ENCODE measurements around the gene IQCB1. TPM values are rescaled to one million over a fixed set of nuclear protein-coding genes. Genes with fewer than 3 reads are reported as not detected.

The IQCB1 gene
- total and polyA plus RNA-seq, 2 of the 8 experiments (the other 6 are each of a cell fraction or from before 2014, with no cell fraction given) = 21.7 to 31.2 TPM

DNA sequence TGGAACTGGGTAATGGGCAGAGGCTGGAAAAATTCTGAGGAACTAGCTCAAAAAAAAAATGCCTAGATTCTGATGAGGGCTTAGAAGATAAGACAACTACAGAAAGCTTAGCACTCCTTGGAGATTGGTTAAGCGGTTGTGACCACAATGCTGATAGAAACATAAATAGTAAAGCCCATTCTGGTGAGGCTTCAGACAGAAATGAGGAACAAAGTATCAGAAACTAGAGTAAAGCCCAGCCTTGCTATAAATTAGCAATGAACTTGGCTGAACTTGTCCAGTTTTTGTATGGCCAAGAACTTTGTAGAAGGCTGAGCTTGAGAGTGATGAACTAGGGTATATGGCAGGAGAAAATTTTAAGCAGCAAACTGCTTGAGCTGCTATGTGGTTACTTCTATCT lies 110.7 kb downstream of the IQCB1 start:
- CTCF ChIA-PET (ENCODE audit: partially characterized antibody) = no interaction called here
- DNase-seq (ENCODE audit: low read depth in 1 of 2, low spot score in 2 of 2) = no peak
- Histone ChIP-seq H3K56ac (replicated peaks; ENCODE audit: insufficient read length, low read depth, low read length) (no peak overlapping the region), H2BK12ac (ENCODE audit: low read depth, low read length) (no peak overlapping the region), H3K4me3 (ENCODE audit: extremely low read depth in 1 of 4, insufficient read depth in 2 of 4, low read depth in 3 of 4, low read length in 4 of 4) (no peak overlapping the region), H2BK120ac (replicated peaks; ENCODE audit: low read depth, low read length) (no peak overlapping the region), H3K23ac (ENCODE audit: insufficient read length) (no peak overlapping the region), H3K9ac (replicated peaks in 1 of 4; ENCODE audit: extremely low read depth in 1 of 4, low read depth in 3 of 4, low read length in 3 of 4) (no peak overlapping the region), H2AK5ac (ENCODE audit: low read depth, low read length) (no peak overlapping the region), H2BK5ac (ENCODE audit: low read depth, low read length) (no peak overlapping the region), H2BK15ac (ENCODE audit: low read length) (no peak overlapping the region), H3K4me2 (ENCODE audit: insufficient read depth in 1 of 2, low read depth in 2 of 2, low read length in 2 of 2) (no peak overlapping the region), H3K36me3 (ENCODE audit: control insufficient read depth in 2 of 4, insufficient read depth in 4 of 4, low read length in 3 of 4) (peaks cover 13 to 56% (median 33%) of the 10 kb centered on the region in 4 experiments), H3K27ac (ENCODE audit: low read depth, low read length) (no peak overlapping the region), H3K79me2 (ENCODE audit: control insufficient read depth in 1 of 2, insufficient read depth in 2 of 2, low read length in 2 of 2) (no peaks in the 10 kb centered on the region), H3K79me1 (ENCODE audit: low read depth, low read length) (no peaks in the 10 kb centered on the region), H3K4me1 (replicated peaks in 1 of 4; ENCODE audit: control insufficient read depth in 3 of 4, insufficient read depth in 4 of 4, low read length in 3 of 4) (no peaks in the 10 kb centered on the region), H2BK20ac (ENCODE audit: low read length) (no peak overlapping the region), H2AFZ (ENCODE audit: low read length) (no peak overlapping the region), H3K9me3 (ENCODE audit: insufficient read depth in 2 of 2, low read depth in 1 of 2, low read length in 1 of 2) (0 out of 4 replicates have a peak, but pooled peaks cover 0 to 2% of the 10 kb centered on the region in 2 experiments), H3K14ac (ENCODE audit: insufficient read length) (no peak overlapping the region), H4K91ac (replicated peaks; ENCODE audit: insufficient read length, low read length) (no peak overlapping the region), H3K4ac (replicated peaks; ENCODE audit: insufficient read length, low read depth, low read length) (no peak overlapping the region), H4K5ac (ENCODE audit: insufficient read length, low read depth, low read length) (no peak overlapping the region), H3K23me2 (ENCODE audit: low read depth, low read length) (no peaks in the 10 kb centered on the region), H3K18ac (ENCODE audit: extremely low read depth, low read length) (no peak overlapping the region), H4K20me1 (replicated peaks in 1 of 2; ENCODE audit: control insufficient read depth in 1 of 2, insufficient read depth in 2 of 2, low read length in 2 of 2) (no peaks in the 10 kb centered on the region), H4K8ac (ENCODE audit: extremely low read depth, insufficient read depth, low read length) (no peak overlapping the region), H3K27me3 (replicated peaks in 1 of 4; ENCODE audit: control insufficient read depth in 3 of 4, extremely low read depth in 1 of 4, insufficient read depth in 3 of 4, low read length in 3 of 4) (no peaks in the 10 kb centered on the region)
- POLR2A ChIA-PET (ENCODE audit: partially characterized antibody) = no interaction called here
- TF ChIP-seq SP4 (IDR thresholded peaks at IDR 0.05; ENCODE audit: low read length) (no peak), RNF2 (IDR thresholded peaks at IDR 0.05; ENCODE audit: borderline replicate concordance, low read depth, low read length, missing control alignments, poor library complexity, severe bottlenecking) (no peak), GABPA (IDR thresholded peaks at IDR 0.05; ENCODE audit: borderline replicate concordance, insufficient read depth, low read length) (no peak), SIRT6 (IDR thresholded peaks at IDR 0.05; ENCODE audit: low read length) (no peak), FOSL1 (IDR thresholded peaks at IDR 0.05; ENCODE audit: insufficient read depth, low read depth, low read length) (no peak), EGR1 (IDR thresholded peaks at IDR 0.05; ENCODE audit: borderline replicate concordance, low read depth, low read length) (no peak), CEBPB (IDR thresholded peaks at IDR 0.05; ENCODE audit: low read depth, low read length) (no peak), JUND (IDR thresholded peaks at IDR 0.05; ENCODE audit: low read length) (no peak), SIN3A (conservative IDR thresholded peaks at IDR 0.05 in 1 of 2, IDR thresholded peaks at IDR 0.05 in 1 of 2; ENCODE audit: low read depth in 1 of 2, low read length in 2 of 2) (no peak), CHD1 (IDR thresholded peaks at IDR 0.05; ENCODE audit: low read depth, low read length) (no peak), CTBP2 (IDR thresholded peaks at IDR 0.05; ENCODE audit: borderline replicate concordance, insufficient read depth, insufficient read length, low read length) (no peak), SIX5 (IDR thresholded peaks at IDR 0.05; ENCODE audit: low read depth, low read length) (no peak)
- TF ChIP-seq, protein P1, sequence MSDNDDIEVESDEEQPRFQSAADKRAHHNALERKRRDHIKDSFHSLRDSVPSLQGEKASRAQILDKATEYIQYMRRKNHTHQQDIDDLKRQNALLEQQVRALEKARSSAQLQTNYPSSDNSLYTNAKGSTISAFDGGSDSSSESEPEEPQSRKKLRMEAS (IDR thresholded peaks at IDR 0.05) = no peak
- WGBS, 2 experiments (ENCODE audit: extremely low coverage in 1 of 2, insufficient coverage in 1 of 2, insufficient read length in 1 of 2, insufficient replicate concordance in 2 of 2, low coverage in 1 of 2, low lambda C conversion rate in 2 of 2, missing lambda C conversion rate in 1 of 2) = 96% methylated on average over 1 of the region's 1 CpG; no CpG with 5 or more reads in 1 of the 2 experiments
- no peak for FAIRE-seq
